Tibial nerve (tissue), 4 donors: Measurements from ENCODE around the gene GYPA. TPM values are rescaled to one million over a fixed set of nuclear protein-coding genes. Genes with fewer than 3 reads are reported as not detected.

ENCODE experiments used
- DNase-seq, 2 donors: peaks; one replicate each; pipeline ENCODE4 v3.0.0-alpha.2; 2019; ENCODE audit warnings: low spot score in 2 of 2
- H3K27ac ChIP-seq, 4 donors: fragments of 200-600 bp; sonication (generic) in 3 of 4; one replicate each; pipeline ENCODE4 v1.5.1; 2017 to 2019; ENCODE audit warnings: mild to moderate bottlenecking in 1 of 4
- H3K27me3 ChIP-seq, 2 donors: fragments of 200-600 bp; sonication (generic) in 1 of 2; one replicate each; pipeline versions ENCODE4 v1.5.1 to v1.6.0; 2017 to 2019
- H3K36me3 ChIP-seq, 3 donors: fragments of 200-600 bp; sonication (generic); one replicate each; pipeline ENCODE4 v1.5.1; 2018 to 2019
- H3K4me1 ChIP-seq, 4 donors: fragments of 200-600 bp; sonication (generic) in 3 of 4; one replicate each; pipeline ENCODE4 v1.5.1; 2017 to 2019
- H3K4me3 ChIP-seq, 4 donors: fragments of 200-600 bp; sonication (generic) in 3 of 4; one replicate each; pipeline ENCODE4 v1.5.1; 2017 to 2019; ENCODE audit warnings: mild to moderate bottlenecking in 1 of 4, moderate library complexity in 1 of 4
- H3K9me3 ChIP-seq, 4 donors: fragments of 200-600 bp; sonication (generic) in 3 of 4; one replicate each; pipeline ENCODE4 v1.5.1; 2017 to 2019
- CTCF ChIP-seq, 5 experiments: fragments of 200-600 bp in 3 of 5; fragments of 450-650 bp in 2 of 5; sonication (generic) in 3 of 5; IDR thresholded peaks; one replicate each; pipeline ENCODE4 v1.5.1; 2016 to 2019; ENCODE audit warnings: antibody characterized with exemption in 5 of 5, mild to moderate bottlenecking in 3 of 5, moderate library complexity in 2 of 5
- EP300 ChIP-seq, 2 donors: sonication (generic); formaldehyde crosslinking; IDR thresholded peaks; one replicate each; pipeline ENCODE4 v1.6.1; 2017; ENCODE audit warnings: antibody characterized with exemption in 2 of 2, mild to moderate bottlenecking in 1 of 2
- POLR2A ChIP-seq, 2 donors: fragments of 450-650 bp; IDR thresholded peaks; one replicate each; pipeline ENCODE4 v1.6.1; 2017; ENCODE audit warnings: antibody characterized with exemption in 2 of 2, mild to moderate bottlenecking in 2 of 2, moderate library complexity in 2 of 2
- WGBS, 2 donors: methylation state at CpG; one replicate each; pipeline ENCODE4 v1.1.5; 2018; 5-methylcytosine and 5-hydroxymethylcytosine counted together
- total RNA-seq, 4 donors: library from RNA; depleted of rRNA; stranded (reverse); fragments of >200 nt; gene quantifications; one replicate each; pipeline ENCODE4 v1.1.0, GENCODE V29; 2016

GYPA gene
- total RNA-seq, 4 donors from 2014 or later, result not detected

GRCh38 chr4:144179152-144179739, 38.7 kb upstream of the GYPA start:
- no peaks in the 10 kb centered on the region for H3K27me3 ChIP-seq
- no peak for TF ChIP-seq POLR2A (IDR thresholded peaks at IDR 0.05)
- no peak for TF ChIP-seq CTCF (IDR thresholded peaks at IDR 0.05)
- no peak for TF ChIP-seq EP300 (IDR thresholded peaks at IDR 0.05)
- WGBS, 2 donors, result 84 to 94% methylated on average over 1 of the region's 1 CpG
- H3K4me3 ChIP-seq, result no peak overlapping the region
- no peaks in the 10 kb centered on the region for H3K9me3 ChIP-seq
- DNase-seq, result no peak
- peaks cover 0 to 7% (median 0%) of the 10 kb centered on the region in 4 donors for H3K4me1 ChIP-seq
- no peaks in the 10 kb centered on the region for H3K36me3 ChIP-seq
- H3K27ac ChIP-seq, result no peak overlapping the region

DNA sequence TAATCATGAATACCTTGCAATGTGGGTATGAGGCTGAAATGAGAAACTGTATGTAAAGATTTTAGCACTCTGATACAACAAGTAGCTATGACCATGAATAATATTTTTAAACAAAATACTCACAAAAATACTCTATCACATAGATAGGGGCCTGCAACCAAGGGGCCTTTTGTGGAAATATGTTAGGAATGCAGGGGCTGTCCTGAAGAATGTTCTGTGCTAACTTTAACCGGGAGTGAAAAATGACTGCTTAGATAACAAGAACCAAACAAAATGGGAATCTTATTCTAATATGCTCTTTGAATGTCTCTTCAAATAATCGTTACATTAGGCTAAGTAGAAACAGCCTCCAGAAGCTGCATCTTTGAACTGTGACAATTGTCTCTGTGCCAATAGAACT, 37.9 kb upstream of the GYPA start:
- H3K36me3 ChIP-seq, result no peaks in the 10 kb centered on the region
- no peak overlapping the region for H3K4me3 ChIP-seq
- DNase-seq, result no peak
- H3K4me1 ChIP-seq, result peaks cover 0 to 7% (median 0%) of the 10 kb centered on the region in 4 donors
- no peaks in the 10 kb centered on the region for H3K9me3 ChIP-seq
- WGBS, 2 donors, result 25 to 33% methylated on average over 2 of the region's 2 CpGs
- no peak overlapping the region for H3K27ac ChIP-seq
- no peak for TF ChIP-seq CTCF (IDR thresholded peaks at IDR 0.05)
- TF ChIP-seq EP300 (IDR thresholded peaks at IDR 0.05), result no peak
- TF ChIP-seq POLR2A (IDR thresholded peaks at IDR 0.05), result no peak
- H3K27me3 ChIP-seq, result no peaks in the 10 kb centered on the region

GRCh38 chr4:144176476-144176875, 36.0 kb upstream of the GYPA start:
- 53 to 64% methylated on average over 1 of the region's 1 CpG for WGBS, 2 donors
- no peak for TF ChIP-seq CTCF (IDR thresholded peaks at IDR 0.05)
- no peak for TF ChIP-seq POLR2A (IDR thresholded peaks at IDR 0.05)
- no peak for TF ChIP-seq EP300 (IDR thresholded peaks at IDR 0.05)
- DNase-seq, result no peak

GRCh38 chr4:144174401-144175067, 34.0 kb upstream of the GYPA start:
- TF ChIP-seq CTCF (IDR thresholded peaks at IDR 0.05), result peak; percentile 38 to 60 (median 45)
- no peak for TF ChIP-seq EP300 (IDR thresholded peaks at IDR 0.05)
- TF ChIP-seq POLR2A (IDR thresholded peaks at IDR 0.05), result no peak
- Histone ChIP-seq H3K27ac (no peak overlapping the region), H3K4me3 (no peak overlapping the region), H3K4me1 (peaks cover 0 to 7% (median 0%) of the 10 kb centered on the region in 4 donors), H3K27me3 (no peaks in the 10 kb centered on the region), H3K9me3 (no peaks in the 10 kb centered on the region), H3K36me3 (no peaks in the 10 kb centered on the region)
- peak in 1 of 2 donors; percentile 18 for DNase-seq
- 1 to 7% methylated on average over 5 of the region's 5 CpGs for WGBS, 2 donors

More at GRCh38 chr4:144176476-144176875, 36.0 kb upstream of the GYPA start:
- Histone ChIP-seq H3K4me3 (no peak overlapping the region), H3K4me1 (peaks cover 0 to 7% (median 0%) of the 10 kb centered on the region in 4 donors), H3K27me3 (no peaks in the 10 kb centered on the region), H3K36me3 (no peaks in the 10 kb centered on the region), H3K27ac (no peak overlapping the region), H3K9me3 (no peaks in the 10 kb centered on the region)

- Histone ChIP-seq H3K27me3 (no peaks in the 10 kb centered on the region), H3K9me3 (no peaks in the 10 kb centered on the region), H3K36me3 (no peaks in the 10 kb centered on the region), H3K27ac (no peak overlapping the region), H3K4me3 (no peak overlapping the region), H3K4me1 (peaks cover 0 to 7% (median 0%) of the 10 kb centered on the region in 4 donors)
- TF ChIP-seq POLR2A (IDR thresholded peaks at IDR 0.05), result no peak
- TF ChIP-seq CTCF (IDR thresholded peaks at IDR 0.05), result no peak
- TF ChIP-seq EP300 (IDR thresholded peaks at IDR 0.05), result no peak
- DNase-seq, result no peak
- 45 to 46% methylated on average over 2 of the region's 2 CpGs for WGBS, 2 donors
Observed at GRCh38 chr4:144171697-144172096, 31.2 kb upstream of the GYPA start.
